Colon (tissue), 2 donors: Measurements from ENCODE around the gene CHD5.

Experiments used
- FAIRE-seq: peaks from 2 replicates; lab custom pipeline; 2012; peaks lifted over from hg19 to GRCh38; lab: Jason Lieb, UNC
- donor health status: control.
- donor health status: control.

CHD5 gene

DNA sequence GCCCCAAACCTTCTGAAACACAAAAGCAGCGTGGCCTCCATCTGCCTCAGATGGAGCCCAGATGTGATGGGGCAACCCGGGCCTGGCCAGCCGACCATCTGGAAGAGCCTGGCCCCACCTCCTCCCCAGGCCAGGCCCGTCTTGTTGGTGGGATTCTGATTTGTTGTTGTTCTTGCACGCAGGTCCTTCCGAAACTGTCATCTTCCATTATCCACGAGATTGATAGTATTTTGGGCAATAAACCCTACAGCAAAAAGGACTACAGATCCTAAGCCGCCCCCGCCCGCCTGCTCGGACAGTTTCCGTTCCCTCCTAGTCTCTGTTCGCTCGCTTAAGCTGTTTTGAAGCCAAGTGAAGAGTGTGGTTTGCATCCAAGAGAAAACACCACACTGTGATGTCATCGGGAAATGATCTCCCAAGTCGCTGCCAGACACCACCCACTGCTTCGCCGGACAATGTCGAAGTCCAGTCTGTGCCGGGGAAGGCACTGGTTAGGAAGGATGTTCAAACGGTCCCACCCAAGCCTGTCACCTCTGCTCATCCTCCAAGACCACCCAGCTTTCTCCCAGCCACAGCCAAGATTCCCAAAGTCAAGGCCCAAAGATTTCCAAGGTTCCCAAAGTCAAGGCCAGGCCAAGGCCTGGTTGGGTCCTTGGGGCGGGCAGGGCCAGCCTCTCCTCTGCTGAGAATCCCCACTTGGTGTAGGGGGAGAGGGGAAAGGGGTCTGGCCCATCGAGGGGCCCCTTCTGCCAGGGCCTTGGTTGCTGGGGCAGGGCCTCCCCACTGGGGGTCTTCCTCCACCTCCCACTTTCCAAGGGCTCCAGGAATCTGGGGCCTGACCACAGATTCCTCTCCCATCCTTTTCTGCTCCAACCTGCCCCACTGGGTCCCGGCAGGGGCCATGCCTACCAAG lies 81.6 kb downstream of the CHD5 start:
- no peak for FAIRE-seq

GRCh38 chr1:6097824-6098223 lies 82.3 kb downstream of the CHD5 start:
- no peak for FAIRE-seq

DNA sequence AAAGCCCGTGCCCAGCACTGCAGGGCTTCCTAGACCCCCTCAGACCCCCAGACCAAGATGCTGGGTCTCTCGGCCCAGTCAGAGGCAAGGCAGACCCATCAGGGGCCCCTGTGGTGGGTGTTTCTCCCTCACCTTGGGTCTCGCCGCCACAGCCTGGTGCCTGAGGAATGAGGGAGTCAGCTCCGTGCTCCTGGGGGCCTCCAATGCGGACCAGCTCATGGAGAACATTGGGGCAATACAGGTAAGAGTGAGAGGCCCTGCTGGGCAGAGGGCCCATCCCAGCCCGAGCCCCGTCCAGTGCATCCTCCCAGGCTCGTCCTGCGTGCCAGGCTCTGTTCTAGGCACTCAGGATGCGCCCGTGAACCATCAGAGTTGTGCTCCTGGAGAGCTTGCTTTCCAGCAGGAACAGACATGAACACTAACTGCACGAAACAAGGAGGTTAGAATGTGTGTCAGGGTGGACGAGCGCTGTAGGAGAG lies 83.0 kb downstream of the CHD5 start:
- no peak for FAIRE-seq

DNA sequence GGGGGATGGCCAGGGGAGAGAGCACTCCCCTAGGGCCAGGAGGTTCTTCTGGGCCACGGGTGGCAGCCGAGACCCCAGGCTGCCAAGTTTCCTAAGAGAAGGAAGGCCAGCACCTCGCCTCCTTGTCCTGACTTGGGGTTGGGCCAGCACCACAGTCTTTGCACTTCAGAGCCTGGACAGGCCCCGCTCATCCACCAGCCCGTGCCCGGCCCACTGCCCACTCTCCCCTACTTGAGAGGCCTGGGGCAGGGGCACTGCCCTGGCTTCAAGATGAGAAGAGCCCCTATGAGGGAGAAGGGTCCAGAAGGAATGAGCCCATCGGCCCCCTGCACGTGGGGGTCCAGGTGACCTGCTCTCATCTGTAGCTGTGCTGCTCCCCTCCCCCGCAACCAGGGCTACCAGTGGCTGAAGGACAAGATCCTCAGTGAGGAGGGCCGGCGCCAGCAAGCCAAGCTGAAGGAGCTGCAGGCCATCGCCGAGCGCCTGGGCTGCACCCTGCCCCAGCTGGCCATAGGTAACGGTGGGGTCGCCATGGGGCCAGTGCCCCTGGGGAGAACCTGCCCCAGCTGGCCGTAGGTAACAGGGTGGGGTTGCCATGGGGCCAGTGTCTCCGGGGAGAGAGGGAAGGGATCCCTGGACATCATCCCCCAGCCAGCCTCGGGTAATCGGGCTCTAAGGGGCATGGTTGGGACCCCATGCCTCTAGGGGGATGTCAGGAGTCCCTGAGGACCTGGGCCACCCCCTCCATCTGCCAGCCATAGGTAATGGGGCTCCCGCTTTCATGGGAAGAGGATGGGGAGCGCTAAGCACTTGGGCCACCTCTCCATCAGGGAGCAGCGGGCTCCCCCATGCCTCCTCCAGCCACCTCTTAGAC lies 83.6 kb downstream of the CHD5 start:
- FAIRE-seq, result no peak

DNA sequence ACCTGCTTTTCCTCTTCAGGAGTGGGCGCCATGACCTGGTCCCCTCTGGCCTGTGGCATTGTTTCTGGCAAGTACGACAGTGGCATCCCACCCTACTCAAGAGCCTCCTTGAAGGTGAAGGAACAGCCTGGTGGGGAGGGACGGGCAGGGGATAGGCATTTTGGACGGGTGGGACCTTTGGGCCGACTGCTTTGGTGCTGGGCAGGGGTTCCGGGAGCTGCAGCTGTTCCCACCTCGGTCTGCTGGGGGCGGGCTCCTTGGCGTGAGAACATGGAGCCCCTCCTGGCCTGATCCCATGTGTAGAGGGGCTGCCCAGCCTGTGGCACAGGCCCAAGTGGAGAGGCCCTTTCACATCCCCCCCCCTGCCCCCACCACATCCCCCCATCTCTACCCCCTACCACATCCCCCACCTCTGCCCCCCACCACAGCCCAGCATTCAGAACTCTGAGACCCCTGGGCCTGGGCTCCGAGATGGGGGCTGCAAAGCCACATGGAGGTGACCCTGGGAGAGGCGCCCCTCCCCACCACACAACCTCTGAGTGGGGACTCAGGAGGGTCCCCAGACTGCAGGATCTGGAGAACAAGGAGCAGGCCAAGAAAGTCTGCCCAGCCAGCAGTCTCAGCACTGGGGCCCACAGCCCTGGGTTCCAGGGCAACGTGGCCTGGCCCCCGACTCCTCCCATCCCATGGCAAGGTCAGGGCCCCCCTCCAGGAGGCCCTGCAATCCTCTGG lies 84.4 kb downstream of the CHD5 start:
- no peak for FAIRE-seq

DNA sequence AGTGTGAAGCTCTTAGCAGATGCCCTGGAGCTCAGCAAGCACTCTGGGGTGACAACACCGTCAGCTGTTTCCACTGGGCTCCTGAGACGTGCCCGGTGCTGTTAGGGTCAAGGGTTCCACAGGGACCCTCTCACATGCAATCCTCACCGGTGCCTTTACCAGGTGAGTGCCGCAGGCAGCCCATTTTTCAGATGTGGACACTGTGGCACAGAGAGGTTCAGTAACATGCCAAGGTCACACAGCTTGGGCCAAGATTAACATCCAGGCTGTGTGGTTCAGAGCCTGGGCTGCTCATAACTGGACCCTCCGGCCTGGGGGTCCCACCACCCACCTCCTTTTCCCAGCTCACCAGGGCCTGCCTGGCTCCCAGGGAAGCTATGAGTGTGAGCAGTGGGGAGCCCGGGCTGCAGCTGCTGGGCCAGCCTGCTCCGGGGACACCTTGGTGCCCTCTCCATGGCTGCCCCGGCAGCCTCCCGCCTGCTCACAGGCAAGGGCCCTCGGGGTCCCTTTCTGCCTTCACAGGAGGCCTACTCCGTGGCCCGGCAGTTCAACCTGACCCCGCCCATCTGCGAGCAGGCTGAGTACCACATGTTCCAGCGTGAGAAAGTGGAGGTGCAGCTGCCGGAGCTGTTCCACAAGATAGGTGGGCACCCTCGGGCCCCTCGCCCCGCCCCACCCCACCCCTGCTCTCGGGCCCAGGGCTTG lies 85.2 kb downstream of the CHD5 start:
- FAIRE-seq, result no peak

DNA sequence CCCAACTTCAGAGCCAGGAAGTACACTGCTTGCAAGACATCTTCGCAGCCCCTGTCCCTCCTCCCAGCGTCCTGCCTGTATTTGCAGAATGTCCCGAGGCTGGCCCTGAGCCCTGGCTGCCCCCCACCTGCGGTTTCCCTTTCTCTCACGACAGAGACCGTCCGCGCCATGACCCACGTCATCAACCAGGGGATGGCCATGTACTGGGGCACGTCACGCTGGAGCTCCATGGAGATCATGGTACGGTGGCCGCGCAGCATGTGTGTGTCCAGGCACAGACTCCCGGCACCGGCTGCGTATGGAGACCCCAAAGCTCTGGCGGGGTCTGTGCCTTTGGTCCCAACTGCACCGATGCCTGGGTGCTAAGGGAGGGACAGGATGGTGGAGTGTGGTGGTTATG lies 85.9 kb downstream of the CHD5 start:
- no peak for FAIRE-seq

GRCh38 chr1:6093611-6094010 lies 86.5 kb downstream of the CHD5 start:
- FAIRE-seq, result no peak

GRCh38 chr1:6093071-6093470 lies 87.0 kb downstream of the CHD5 start:
- FAIRE-seq, result no peak

DNA sequence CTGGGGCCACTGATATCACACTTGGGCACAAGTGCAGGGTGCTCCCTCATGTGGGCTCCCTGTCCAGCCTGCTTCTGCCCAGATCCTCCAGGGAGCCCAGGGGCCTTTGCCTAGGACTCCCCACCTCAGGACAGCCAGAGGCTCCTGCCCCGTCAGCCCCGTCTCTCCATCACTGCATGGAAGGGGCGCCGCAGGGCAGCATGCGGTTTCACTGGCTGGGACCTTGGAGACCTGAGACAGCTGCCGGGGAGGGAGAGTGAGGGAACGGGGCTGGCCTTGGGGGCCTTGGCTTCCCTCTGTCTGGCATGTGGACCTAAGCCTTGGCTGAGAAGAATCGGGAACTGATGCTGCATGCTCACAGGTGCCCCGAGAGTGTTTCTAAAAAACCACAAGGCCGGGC lies 87.9 kb downstream of the CHD5 start:
- FAIRE-seq, result no peak

- FAIRE-seq, result no peak
These were observed 88.4 kb downstream of the CHD5 start for GRCh38 chr1:6091823-6092109.

- no peak for FAIRE-seq
These were observed 88.9 kb downstream of the CHD5 start for GRCh38 chr1:6090996-6091822.

GRCh38 chr1:6090288-6090687 lies 89.8 kb downstream of the CHD5 start:
- FAIRE-seq, result no peak

- no peak for FAIRE-seq
These were observed 91.2 kb downstream of the CHD5 start for GRCh38 chr1:6088956-6089355.

DNA sequence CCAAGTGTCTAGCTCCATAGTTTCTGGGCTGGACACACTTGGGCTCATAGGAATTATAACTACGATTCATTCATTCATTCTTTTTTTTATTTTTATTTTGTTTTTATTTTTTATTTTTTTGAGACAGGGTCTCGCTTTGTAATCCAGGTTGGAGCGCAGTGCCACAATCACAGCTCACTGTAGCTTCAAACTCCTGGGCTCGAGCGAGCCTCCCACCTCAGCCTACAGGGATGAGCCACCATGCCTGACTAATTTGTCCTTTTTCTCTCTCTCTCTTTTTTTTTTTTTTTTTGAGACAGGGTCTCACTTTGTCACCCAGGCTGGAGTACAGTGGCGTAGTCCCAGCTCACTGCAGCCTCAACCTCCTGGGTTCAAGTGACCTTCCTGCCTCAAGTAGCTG lies 92.2 kb downstream of the CHD5 start:
- FAIRE-seq, result no peak

- FAIRE-seq, result no peak
These were observed 92.7 kb downstream of the CHD5 start for GRCh38 chr1:6087377-6087772.

- FAIRE-seq, result no peak
These were observed 93.3 kb downstream of the CHD5 start for GRCh38 chr1:6086762-6087376.

GRCh38 chr1:6086358-6086757 lies 93.8 kb downstream of the CHD5 start:
- no peak for FAIRE-seq

- FAIRE-seq, result no peak
These were observed 94.5 kb downstream of the CHD5 start for GRCh38 chr1:6085666-6086065.

- no peak for FAIRE-seq
These were observed 95.2 kb downstream of the CHD5 start for GRCh38 chr1:6084781-6085495.
